Activated CD4-positive, alpha-beta T cell treated with anti-CD3 and anti-CD28 coated beads, Interleukin-10, Interleukin-2, amounts not matched to agents 100 ng/mL and 50 ng/mL, durations not matched to agents 16 hours and 8 hours (primary cell): ENCODE data around the gene ITGAD.

Experiments used
- DNase-seq: peaks from one replicate; pipeline ENCODE4 v3.0.0-alpha.2; 2020

ITGAD gene

GRCh38 chr16:31365131-31365865 lies 27.8 kb upstream of the ITGAD start:
- no peak for DNase-seq

GRCh38 chr16:31367853-31368252 lies 25.3 kb upstream of the ITGAD start:
- DNase-seq = no peak

GRCh38 chr16:31371008-31371407 lies 22.1 kb upstream of the ITGAD start:
- no peak for DNase-seq

- no peak for DNase-seq
Observed at GRCh38 chr16:31371619-31372484, 21.3 kb upstream of the ITGAD start.

GRCh38 chr16:31373235-31373634 lies 19.9 kb upstream of the ITGAD start:
- DNase-seq = no peak

GRCh38 chr16:31375231-31375630 lies 17.9 kb upstream of the ITGAD start:
- DNase-seq = no peak

GRCh38 chr16:31376705-31377104 lies 16.4 kb upstream of the ITGAD start:
- no peak for DNase-seq

GRCh38 chr16:31377210-31377903 lies 15.8 kb upstream of the ITGAD start:
- DNase-seq = no peak

- no peak for DNase-seq
Observed at GRCh38 chr16:31380201-31380600, 12.9 kb upstream of the ITGAD start.

GRCh38 chr16:31382485-31383161 lies 10.5 kb upstream of the ITGAD start:
- peak; percentile 72 for DNase-seq

GRCh38 chr16:31385680-31386079 lies 7.5 kb upstream of the ITGAD start:
- no peak for DNase-seq

- DNase-seq = peak; percentile 48
Observed at GRCh38 chr16:31386157-31386984, 6.8 kb upstream of the ITGAD start.

- DNase-seq = no peak
Observed at GRCh38 chr16:31388535-31388934, 4.6 kb upstream of the ITGAD start.

- no peak for DNase-seq
Observed at GRCh38 chr16:31390504-31391041, 2.6 kb upstream of the ITGAD start.

GRCh38 chr16:31395647-31396046 lies 2.5 kb downstream of the ITGAD start:
- DNase-seq = no peak

- DNase-seq = no peak
Observed at GRCh38 chr16:31397096-31397660, 4.0 kb downstream of the ITGAD start.

- no peak for DNase-seq
Observed at GRCh38 chr16:31397701-31398100, 4.6 kb downstream of the ITGAD start.

- peak; percentile 49 for DNase-seq
Observed at GRCh38 chr16:31400191-31400590, 7.1 kb downstream of the ITGAD start.

- DNase-seq = no peak
Observed at GRCh38 chr16:31401436-31401835, 8.3 kb downstream of the ITGAD start.

GRCh38 chr16:31402687-31403086 lies 9.6 kb downstream of the ITGAD start:
- no peak for DNase-seq

GRCh38 chr16:31403590-31404352 lies 10.6 kb downstream of the ITGAD start:
- DNase-seq = no peak
